COLO668 (cell line): Measurements from ENCODE around the gene RNF128.
A peak's percentile ranks its signal among the peaks of the same experiment; 100 is the strongest.
"Not testable (repeated sequence)": the region's sequence is repeated elsewhere in the genome, so short reads cannot be mapped to it uniquely, and the experiment has no call there.

Source experiments
- DNase-seq: peaks from one replicate; lab custom pipeline; 2025; ENCODE audit not compliant: unreplicated experiment; lab: John Stamatoyannopoulos, UW

The RNF128 gene

GRCh38 chrX:106742805-106743204 lies 16.3 kb downstream of the RNF128 start:
- no peak for DNase-seq

- DNase-seq: no peak
Measured at GRCh38 chrX:106748377-106748776, 21.9 kb downstream of the RNF128 start.

- DNase-seq: no peak
Measured at GRCh38 chrX:106751407-106751806, 24.9 kb downstream of the RNF128 start.

GRCh38 chrX:106752101-106752678 lies 25.7 kb downstream of the RNF128 start:
- no peak for DNase-seq

GRCh38 chrX:106769288-106769687 lies 42.8 kb downstream of the RNF128 start:
- DNase-seq: not testable (repeated sequence)

- no peak for DNase-seq
Measured at GRCh38 chrX:106774981-106775380, 48.5 kb downstream of the RNF128 start.

- no peak for DNase-seq
Measured at GRCh38 chrX:106780264-106780663, 53.8 kb downstream of the RNF128 start.

GRCh38 chrX:106780664-106781377 lies 54.3 kb downstream of the RNF128 start:
- no peak for DNase-seq

GRCh38 chrX:106783716-106784115 lies 57.2 kb downstream of the RNF128 start:
- no peak for DNase-seq

GRCh38 chrX:106791495-106791894 lies 65.0 kb downstream of the RNF128 start:
- DNase-seq: no peak

- peak; percentile 33 for DNase-seq
Measured at GRCh38 chrX:106802063-106802387, 75.5 kb downstream of the RNF128 start.

- DNase-seq: peak; percentile 82
Measured at GRCh38 chrX:106802388-106803275, 76.1 kb downstream of the RNF128 start, which contains the start of gene TBC1D8B. Gene TBC1D8B, plus strand, starts transcription at chrX:106802673. Its CDS starts 181 bp downstream, at chrX:106802854.

- DNase-seq: no peak
Measured at GRCh38 chrX:106811131-106811910, 84.8 kb downstream of the RNF128 start.

- DNase-seq: not testable (repeated sequence)
Measured at GRCh38 chrX:106812930-106813329, 86.4 kb downstream of the RNF128 start.

- DNase-seq: not testable (repeated sequence)
Measured at GRCh38 chrX:106814093-106814492, 87.6 kb downstream of the RNF128 start.
